GM21423 (cell line): ENCODE results near the gene CNTLN.
"Not testable (repeated sequence)": the region's sequence is repeated elsewhere in the genome, so short reads cannot be mapped to it uniquely, and the experiment has no call there.

Experiments
- ATAC-seq: cut with Tn5 transposase; IDR thresholded peaks from one replicate; pipeline ENCODE4 v1.9.1; 2021; ENCODE audit warnings: mild to moderate bottlenecking, moderate library complexity; ENCODE audit not compliant: unreplicated experiment

Gene CNTLN

GRCh38 chr9:17185481-17186029 lies 50.7 kb downstream of the CNTLN start:
- no peak for ATAC-seq

GRCh38 chr9:17191082-17191481 lies 56.2 kb downstream of the CNTLN start:
- ATAC-seq = no peak

- ATAC-seq = no peak
Observed at GRCh38 chr9:17204611-17205152, 69.8 kb downstream of the CNTLN start.

GRCh38 chr9:17216011-17216410 lies 81.2 kb downstream of the CNTLN start:
- no peak for ATAC-seq

GRCh38 chr9:17216646-17217045 lies 81.8 kb downstream of the CNTLN start:
- ATAC-seq = no peak

- no peak for ATAC-seq
Observed at GRCh38 chr9:17217272-17217671, 82.4 kb downstream of the CNTLN start.

- no peak for ATAC-seq
Observed at GRCh38 chr9:17219261-17219660, 84.4 kb downstream of the CNTLN start.

- ATAC-seq = no peak
Observed at GRCh38 chr9:17222932-17223331, 88.1 kb downstream of the CNTLN start.

GRCh38 chr9:17225407-17225806 lies 90.6 kb downstream of the CNTLN start:
- ATAC-seq = no peak

- no peak for ATAC-seq
Observed at GRCh38 chr9:17229945-17230560, 95.2 kb downstream of the CNTLN start.

- ATAC-seq = no peak
Observed at GRCh38 chr9:17230646-17231045, 95.8 kb downstream of the CNTLN start.

GRCh38 chr9:17236147-17236546 lies 101.3 kb downstream of the CNTLN start:
- ATAC-seq = no peak

- ATAC-seq = no peak
Observed at GRCh38 chr9:17246770-17247169, 111.9 kb downstream of the CNTLN start.

- no peak for ATAC-seq
Observed at GRCh38 chr9:17251100-17251499, 116.3 kb downstream of the CNTLN start.

GRCh38 chr9:17268531-17269188 lies 133.8 kb downstream of the CNTLN start:
- ATAC-seq = not testable (repeated sequence)

- ATAC-seq = no peak
Observed at GRCh38 chr9:17269799-17270198, 135.0 kb downstream of the CNTLN start.

- ATAC-seq = no peak
Observed at GRCh38 chr9:17272536-17272935, 137.7 kb downstream of the CNTLN start.

GRCh38 chr9:17280350-17281012 lies 145.6 kb downstream of the CNTLN start:
- ATAC-seq = no peak

GRCh38 chr9:17290673-17291072 lies 155.8 kb downstream of the CNTLN start:
- ATAC-seq = not testable (repeated sequence)

- no peak for ATAC-seq
Observed at GRCh38 chr9:17291766-17292165, 156.9 kb downstream of the CNTLN start.

- no peak for ATAC-seq
Observed at GRCh38 chr9:17293685-17294084, 158.8 kb downstream of the CNTLN start.
